Epithelial cell of esophagus (primary cell): ENCODE results near the gene SLC4A11.
A peak's percentile ranks its signal among the peaks of the same experiment; 100 is the strongest.

Experiments used
- DNase-seq: peaks from one replicate; pipeline ENCODE4 v3.0.0; 2010; ENCODE audit warnings: low read depth
- H3K4me3 ChIP-seq: 2 replicates; pipeline ENCODE4 v1.5.1; 2011; ENCODE audit warnings: mild to moderate bottlenecking, low read length, control low read depth
- TF ChIP-seq, protein P1 (sequence below): IDR thresholded peaks from 2 replicates; pipeline ENCODE4 v1.5.1; 2011; ENCODE audit warnings: low read depth, mild to moderate bottlenecking, low read length, control low read depth, inconsistent platforms; ENCODE audit not compliant: insufficient read depth; ENCODE audit errors: missing control alignments

SLC4A11 gene

GRCh38 chr20:3258429-3258828, 19.4 kb upstream of the SLC4A11 start:
- no peak overlapping the region for H3K4me3 ChIP-seq
- TF ChIP-seq, protein P1, sequence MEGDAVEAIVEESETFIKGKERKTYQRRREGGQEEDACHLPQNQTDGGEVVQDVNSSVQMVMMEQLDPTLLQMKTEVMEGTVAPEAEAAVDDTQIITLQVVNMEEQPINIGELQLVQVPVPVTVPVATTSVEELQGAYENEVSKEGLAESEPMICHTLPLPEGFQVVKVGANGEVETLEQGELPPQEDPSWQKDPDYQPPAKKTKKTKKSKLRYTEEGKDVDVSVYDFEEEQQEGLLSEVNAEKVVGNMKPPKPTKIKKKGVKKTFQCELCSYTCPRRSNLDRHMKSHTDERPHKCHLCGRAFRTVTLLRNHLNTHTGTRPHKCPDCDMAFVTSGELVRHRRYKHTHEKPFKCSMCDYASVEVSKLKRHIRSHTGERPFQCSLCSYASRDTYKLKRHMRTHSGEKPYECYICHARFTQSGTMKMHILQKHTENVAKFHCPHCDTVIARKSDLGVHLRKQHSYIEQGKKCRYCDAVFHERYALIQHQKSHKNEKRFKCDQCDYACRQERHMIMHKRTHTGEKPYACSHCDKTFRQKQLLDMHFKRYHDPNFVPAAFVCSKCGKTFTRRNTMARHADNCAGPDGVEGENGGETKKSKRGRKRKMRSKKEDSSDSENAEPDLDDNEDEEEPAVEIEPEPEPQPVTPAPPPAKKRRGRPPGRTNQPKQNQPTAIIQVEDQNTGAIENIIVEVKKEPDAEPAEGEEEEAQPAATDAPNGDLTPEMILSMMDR = no peak
- no peak for DNase-seq

GRCh38 chr20:3255728-3256127, 16.7 kb upstream of the SLC4A11 start:
- no peak for DNase-seq
- H3K4me3 ChIP-seq = no peak overlapping the region
- TF ChIP-seq, protein P1 = no peak

- DNase-seq = no peak
- TF ChIP-seq, protein P1 = no peak
- H3K4me3 ChIP-seq = no peak overlapping the region
Measured at GRCh38 chr20:3251806-3252205, 12.8 kb upstream of the SLC4A11 start.

- H3K4me3 ChIP-seq = no peak overlapping the region
- TF ChIP-seq, protein P1 = peak; percentile 48
- DNase-seq = peak; percentile 34
Measured at GRCh38 chr20:3250091-3250504, 11.1 kb upstream of the SLC4A11 start.

DNA sequence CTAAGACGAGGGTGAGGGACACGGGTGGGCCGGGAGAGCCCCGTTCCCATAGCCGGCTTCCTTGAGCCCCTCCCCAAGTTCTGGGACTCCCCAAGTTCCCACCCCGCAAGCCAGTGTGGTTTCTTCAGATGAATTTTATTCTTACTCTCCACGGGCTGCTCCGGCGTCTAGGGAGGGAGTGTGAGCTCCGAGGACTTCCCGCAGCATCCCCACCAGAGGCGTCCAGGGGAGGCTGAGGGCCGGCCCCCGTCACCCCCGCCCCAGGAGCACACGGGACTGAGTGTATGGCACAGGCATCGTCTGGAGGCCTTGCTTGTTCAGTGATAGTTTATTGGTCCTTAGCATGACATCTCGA, 10.0 kb upstream of the SLC4A11 start:
- TF ChIP-seq, protein P1 = no peak
- no peak for DNase-seq
- no peak overlapping the region for H3K4me3 ChIP-seq

DNA sequence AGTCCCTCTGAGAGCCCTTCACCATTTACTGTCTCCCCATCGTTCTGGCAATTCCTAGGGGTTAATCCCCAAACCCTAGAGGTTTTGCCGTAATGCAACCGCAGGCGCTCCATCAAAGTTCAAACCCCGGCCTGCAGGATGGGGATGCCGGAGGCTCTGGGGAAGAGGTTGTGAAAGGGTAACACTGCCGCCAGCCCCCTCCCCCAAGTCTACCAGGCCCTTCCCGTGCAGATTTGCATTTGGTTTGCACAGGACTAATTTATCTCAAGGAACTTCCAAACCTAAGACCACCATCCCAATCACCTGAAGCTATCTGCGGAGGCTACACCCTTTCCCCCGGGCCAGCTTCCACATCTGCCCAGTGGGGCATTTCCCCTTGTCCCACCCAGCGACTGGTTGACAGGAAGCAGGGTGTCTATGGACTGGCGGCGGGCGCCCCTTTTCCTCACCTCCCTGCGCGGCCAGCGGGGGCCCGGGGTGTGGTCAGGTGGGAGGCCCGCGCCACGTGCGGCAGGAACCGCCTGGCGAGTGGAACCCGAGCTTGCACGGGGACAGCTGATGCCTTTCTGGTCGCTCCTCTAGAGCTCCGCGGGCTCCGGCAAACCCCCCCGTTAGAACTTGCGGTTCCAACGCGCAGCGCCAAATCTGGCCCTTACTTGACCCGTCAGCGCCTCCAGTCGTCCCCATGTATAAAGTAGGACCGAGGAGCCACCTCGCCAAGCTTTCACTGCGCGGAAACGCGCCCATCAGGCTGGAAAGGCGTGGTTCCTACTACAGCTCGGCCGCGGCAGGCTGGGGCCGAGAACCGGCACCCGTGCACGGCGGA, 9.4 kb upstream of the SLC4A11 start:
- peak; percentile 18 for DNase-seq
- TF ChIP-seq, protein P1 = no peak
- no peak overlapping the region for H3K4me3 ChIP-seq

DNA sequence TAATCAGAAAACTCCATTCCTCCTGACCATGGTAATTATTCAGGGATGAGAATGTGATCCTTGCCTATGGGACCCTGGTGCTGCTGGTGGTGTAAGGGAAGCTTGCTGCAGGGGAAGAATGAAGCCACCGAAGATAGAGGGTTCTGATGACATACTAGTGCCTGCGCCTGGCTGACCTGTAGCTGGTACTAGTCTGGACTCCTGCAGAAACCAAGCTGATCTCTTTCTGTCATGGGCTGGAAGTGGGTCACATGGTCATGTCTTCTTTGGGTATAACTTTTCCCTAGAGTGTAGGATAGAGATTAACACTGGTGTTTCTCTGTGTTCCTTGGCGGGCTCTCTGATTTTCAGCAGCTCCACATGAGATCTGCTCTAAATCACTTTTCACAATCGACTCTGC, 8.6 kb upstream of the SLC4A11 start:
- no peak overlapping the region for H3K4me3 ChIP-seq
- no peak for DNase-seq

More for the DNA sequence above, 8.6 kb upstream of the SLC4A11 start:
- TF ChIP-seq, protein P1 = no peak
